Stomach (tissue), 4 donors: ENCODE results near the gene FBXO7.

Experiments
- CTCF ChIP-seq, 7 experiments: fragments of 450-650 bp in 4 of 7; fragments of 200-600 bp in 3 of 7; sonication (generic) in 3 of 7; IDR thresholded peaks; one replicate each; pipeline ENCODE4 v1.5.1; 2016 to 2019; ENCODE audit warnings: antibody characterized with exemption in 7 of 7, control low read depth in 2 of 7, mild to moderate bottlenecking in 1 of 7
- EP300 ChIP-seq: sonication (generic); formaldehyde crosslinking; IDR thresholded peaks from one replicate; pipeline ENCODE4 v1.6.1; 2017; ENCODE audit warnings: antibody characterized with exemption
- POLR2A ChIP-seq, 4 donors: fragments of 450-650 bp; IDR thresholded peaks; one replicate each; pipeline ENCODE4 v1.6.1; 2016; ENCODE audit warnings: antibody characterized with exemption in 4 of 4, control low read depth in 2 of 4, mild to moderate bottlenecking in 1 of 4, moderate library complexity in 1 of 4

GRCh38 chr22:32544953-32545558 is 70.4 kb downstream of the FBXO7 start:
- TF ChIP-seq POLR2A (IDR thresholded peaks at IDR 0.05), result no peak
- no peak for TF ChIP-seq CTCF (IDR thresholded peaks at IDR 0.05)
- no peak for TF ChIP-seq EP300
